Right hindlimb (tissue), 1 donor: ENCODE measurements around the gene KIAA0753.

Experiments used
- DNase-seq: peaks from one replicate; pipeline ENCODE4 v3.0.0-alpha.2; 2018

KIAA0753 gene

DNA sequence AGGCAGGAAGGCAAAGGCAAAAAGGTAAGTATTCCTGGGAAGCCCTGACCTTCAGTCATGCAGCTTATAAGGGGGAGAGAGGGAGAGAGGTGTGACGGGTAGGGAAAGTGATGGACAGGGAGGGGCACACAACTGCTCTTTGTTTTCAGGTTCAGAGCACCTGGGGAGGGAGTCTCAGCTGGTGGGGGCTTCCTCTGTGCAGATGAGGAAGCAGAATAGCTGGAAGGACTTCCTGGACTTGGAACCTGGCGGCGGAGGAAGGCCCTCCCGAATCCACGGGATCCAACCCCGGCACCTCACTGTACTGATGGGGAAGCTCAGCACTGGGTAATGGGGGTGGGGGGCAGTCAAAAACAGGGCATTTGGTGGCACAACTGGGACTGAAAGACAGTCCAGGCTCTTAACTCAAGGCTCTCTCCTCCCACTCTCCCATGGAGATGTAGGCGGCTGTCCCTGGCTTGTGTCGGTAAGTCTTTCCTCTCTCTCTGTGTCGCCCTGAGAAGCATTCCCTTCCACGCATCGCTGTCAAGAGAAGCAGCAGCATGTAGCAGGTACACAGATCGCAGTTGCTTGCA lies 72.2 kb downstream of the KIAA0753 start:
- no peak for DNase-seq

- no peak for DNase-seq
Measured at GRCh38 chr17:6567528-6568183, 72.9 kb downstream of the KIAA0753 start.

GRCh38 chr17:6561446-6561845 lies 79.1 kb downstream of the KIAA0753 start:
- no peak for DNase-seq

DNA sequence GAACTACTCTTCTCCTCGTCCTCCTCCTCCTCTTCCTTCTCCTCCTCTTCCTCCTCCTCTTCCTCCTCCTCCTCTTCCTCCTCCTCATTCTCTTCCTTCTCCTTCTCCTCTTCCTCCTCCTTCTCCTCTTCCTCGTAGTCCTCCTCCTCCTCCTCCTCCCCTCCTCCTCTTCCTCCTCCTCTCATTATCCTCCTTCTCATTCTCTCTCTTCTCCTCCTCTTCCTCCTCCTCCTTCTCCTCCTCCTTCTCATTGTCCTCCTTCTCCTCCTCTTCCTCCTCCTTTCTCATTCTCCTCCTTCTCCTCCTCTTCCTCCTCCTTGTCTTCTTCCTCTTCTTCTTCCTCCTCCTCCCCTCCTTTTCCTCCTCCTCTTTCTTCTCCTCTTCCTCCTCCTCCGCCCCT lies 80.0 kb downstream of the KIAA0753 start:
- no peak for DNase-seq

DNA sequence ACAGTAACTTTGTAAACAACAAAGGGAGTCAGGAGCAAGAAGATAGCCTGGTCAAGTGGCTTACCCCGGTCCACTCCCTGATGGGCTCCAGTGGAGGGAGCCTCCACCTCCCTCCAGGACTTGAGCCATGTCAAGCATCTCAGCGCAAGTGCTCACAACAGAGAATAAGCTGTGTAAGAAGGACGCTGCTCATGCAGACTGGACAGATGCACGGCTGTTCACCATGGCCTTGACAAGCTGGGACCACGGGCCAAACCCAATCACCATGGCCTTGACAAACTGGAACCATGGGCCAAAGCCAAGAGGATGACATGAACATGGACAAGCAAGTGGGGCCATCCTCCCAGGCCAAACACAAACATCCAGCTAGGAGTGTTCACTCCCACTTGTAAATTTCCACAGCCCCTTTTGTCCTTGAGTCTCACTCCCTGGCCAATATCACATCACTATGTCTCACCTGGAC lies 80.7 kb downstream of the KIAA0753 start:
- no peak for DNase-seq

- DNase-seq = no peak
Measured at GRCh38 chr17:6558932-6559752, 81.4 kb downstream of the KIAA0753 start.

GRCh38 chr17:6558276-6558675 lies 82.2 kb downstream of the KIAA0753 start:
- DNase-seq = no peak

DNA sequence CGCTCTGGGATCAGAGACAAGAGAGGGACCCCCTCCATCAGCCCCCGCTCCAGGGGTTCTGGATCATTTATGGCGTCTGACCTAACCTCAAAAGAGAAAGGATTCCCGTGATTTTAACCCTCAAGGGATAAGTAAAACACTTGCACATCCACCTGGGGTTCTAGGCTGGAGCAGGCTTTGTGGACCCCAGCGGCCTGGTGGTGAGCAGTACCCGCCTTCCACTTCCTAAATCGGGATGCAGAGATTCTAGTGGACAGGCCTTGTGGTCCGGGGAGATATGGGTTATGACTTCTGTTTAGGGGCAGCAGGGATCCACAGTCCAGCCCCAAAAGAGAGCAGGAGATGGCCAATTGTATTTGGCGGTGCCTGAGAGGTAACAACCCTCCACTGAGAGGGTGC lies 83.5 kb downstream of the KIAA0753 start:
- DNase-seq = no peak

DNA sequence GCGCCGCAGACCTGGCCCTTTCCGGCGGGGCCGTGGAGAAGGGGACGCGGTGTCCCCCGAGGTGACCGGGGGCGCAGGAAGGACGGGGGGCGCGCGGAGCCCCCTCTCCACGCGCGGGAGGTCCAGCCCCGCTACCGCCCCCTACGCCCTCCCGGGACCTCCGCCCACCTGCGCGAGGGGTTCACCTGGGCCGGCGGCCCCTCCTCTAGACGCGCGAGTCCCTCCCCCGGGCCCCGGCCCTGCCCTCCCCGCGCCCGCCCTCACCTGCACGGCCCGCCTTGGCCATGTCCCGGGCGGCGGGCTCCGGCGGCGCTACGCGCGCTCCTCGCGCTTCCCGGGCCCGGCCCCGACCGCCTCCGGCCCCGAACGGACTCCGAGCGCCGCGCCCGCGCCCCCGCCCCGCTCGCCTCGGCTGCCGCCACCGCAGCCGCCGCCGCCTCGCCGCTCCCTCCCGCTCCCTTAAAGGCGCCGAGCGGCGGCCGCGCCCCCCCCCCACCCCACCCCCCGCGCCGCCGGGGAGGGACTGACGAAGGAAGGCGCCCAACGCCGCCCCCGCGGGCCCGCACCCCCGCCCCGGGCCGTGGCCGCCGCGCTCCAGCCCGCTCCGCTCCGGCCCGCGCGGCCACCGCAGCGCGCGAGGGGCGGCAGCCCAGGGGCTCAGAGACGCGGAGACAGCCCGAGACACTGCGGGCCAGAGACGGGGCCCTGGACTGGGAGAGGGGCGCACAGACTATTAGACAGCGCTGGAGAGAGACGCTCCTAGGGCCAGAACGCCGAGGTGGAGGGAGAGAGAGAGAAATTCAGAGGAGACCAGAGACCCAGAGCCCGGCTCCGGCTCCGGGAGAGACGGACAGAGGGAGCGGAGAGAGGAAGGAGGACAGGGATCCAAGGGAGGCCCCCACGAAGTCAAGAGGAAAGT lies 84.1 kb downstream of the KIAA0753 start, which contains the start of gene PITPNM3:
Gene PITPNM3, minus strand, starts transcription at position 435 of the 919 bp plus-strand sequence. Its CDS starts 149 bp downstream, at position 286.
- no peak for DNase-seq

GRCh38 chr17:6555331-6556120 lies 85.0 kb downstream of the KIAA0753 start:
- no peak for DNase-seq

DNA sequence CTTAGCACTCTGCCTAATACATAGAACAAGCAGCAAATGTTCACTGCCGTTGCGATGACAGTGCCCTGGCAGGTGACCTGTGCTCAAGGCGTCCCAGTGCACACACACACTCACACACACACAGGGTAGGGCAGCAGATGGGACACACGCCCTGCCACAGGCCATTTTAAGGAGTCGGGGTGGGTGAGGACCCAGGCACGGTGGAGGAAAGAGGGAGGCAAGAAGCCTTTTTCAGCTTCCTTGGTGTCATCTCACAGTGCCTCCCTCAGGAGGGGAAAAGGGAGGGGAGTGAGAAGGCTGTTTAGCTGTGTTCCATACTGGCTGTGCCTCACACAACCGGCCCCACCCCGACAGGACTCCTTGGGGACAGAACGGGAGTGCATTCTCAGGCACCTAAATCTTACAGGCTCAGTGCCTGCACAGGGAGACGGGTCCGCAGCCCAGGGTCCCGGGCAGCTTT lies 85.6 kb downstream of the KIAA0753 start:
- DNase-seq = no peak

- no peak for DNase-seq
Measured at GRCh38 chr17:6554342-6554741, 86.2 kb downstream of the KIAA0753 start.

- no peak for DNase-seq
Measured at GRCh38 chr17:6551869-6552531, 88.5 kb downstream of the KIAA0753 start.

GRCh38 chr17:6551356-6551755 lies 89.2 kb downstream of the KIAA0753 start:
- DNase-seq = no peak

GRCh38 chr17:6549384-6550036 lies 91.0 kb downstream of the KIAA0753 start:
- DNase-seq = no peak

DNA sequence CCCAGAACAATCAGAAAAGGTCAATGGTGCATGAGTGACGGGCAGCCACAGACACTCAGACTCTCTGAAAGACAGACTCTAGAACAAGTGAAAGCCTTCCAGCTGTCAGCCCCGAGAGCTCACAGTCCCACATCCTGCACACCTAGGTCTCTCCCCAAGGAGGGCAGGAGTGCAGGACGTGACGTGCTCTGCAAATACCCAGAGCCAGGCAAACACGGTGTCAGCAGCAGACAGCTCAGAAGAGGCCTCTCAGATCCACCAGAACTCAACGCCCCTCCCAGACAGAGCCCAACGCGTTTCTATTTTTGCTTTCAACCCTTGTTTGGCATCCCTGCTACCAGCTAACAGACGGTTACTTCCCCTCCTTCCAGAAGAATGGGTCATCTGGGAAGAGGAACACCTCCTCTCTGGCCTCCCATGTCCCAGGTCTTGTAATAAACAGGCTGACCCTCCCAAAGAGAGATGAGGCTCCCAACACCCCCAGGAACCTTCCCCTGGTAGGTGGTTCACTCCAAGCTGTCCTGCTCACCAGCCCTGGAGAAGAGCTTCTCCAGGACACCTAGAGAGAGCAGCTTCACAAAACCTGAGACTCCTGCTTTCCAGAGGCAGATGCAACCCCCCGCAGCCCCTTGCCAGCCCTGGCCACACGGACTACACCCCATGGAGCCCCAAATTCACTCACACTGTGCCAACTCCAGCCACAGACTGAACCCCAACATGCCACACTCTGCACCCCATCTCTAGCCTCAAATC lies 91.8 kb downstream of the KIAA0753 start:
- no peak for DNase-seq

DNA sequence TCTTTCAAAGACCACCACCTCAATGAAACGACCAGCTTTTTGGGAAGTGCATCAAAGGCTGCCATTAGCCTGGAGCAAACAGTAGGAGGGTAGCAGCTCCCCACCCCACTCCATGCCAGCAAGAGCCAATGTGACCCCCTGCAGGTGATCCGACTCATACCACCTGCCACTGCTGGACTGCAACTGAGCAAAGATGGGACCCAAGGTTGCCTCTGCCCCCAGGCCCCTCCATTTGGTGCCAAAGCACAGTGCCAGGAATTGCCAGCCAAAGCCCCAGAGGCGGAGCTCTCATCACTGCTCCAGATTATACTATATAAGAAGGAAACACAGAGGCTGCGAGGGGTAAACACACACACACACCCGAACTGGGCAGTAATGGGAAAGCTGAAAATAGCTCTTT lies 92.5 kb downstream of the KIAA0753 start:
- no peak for DNase-seq

GRCh38 chr17:6547336-6547735 lies 93.2 kb downstream of the KIAA0753 start:
- no peak for DNase-seq

DNA sequence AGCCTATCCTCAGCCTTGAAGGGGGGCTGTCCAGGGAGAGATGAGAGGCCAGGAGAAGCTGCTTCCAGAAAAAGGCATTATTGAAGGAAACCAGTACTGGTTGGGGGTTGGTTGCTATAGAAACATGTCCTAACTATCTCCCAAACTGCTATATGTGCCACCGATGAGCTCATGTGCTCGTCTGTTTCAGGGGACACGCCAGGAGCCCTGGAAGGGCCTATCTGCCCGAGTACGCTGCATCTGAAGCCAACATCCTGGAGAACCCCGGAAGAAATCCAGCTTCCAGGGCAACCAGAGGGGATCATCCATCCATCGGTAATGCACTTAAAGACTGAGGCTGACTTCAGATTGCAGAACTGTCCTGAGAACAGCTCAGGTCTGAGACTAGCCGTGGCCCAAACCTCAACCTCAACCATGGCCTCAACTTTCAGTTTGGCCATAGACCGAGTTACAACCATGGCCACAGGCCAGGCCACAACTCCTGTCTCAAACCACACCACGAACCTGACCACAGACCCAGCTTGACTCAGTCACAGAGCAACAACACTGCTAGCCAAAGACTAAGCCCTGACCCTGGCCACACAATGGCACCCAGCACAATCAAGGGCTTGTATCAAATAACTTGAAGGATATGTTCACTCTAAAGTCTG lies 94.3 kb downstream of the KIAA0753 start:
- DNase-seq = no peak
